Calu3 (cell line): ENCODE measurements around the gene PLXNA1. TPM values are rescaled to one million over a fixed set of nuclear protein-coding genes. Genes with fewer than 3 reads are reported as not detected.

Source experiments
- BruUV-seq: library from RNA; stranded (reverse); fragments of 400-500 nt; replicated peaks from 2 replicates; lab custom pipeline; 2021; lab: Mats Ljungman, UMichigan
- CTCF ChIA-PET: fragments of 300-600 bp; sonication (Branson Sonifier 250); formaldehyde crosslinking; loops from one replicate; lab custom pipeline; 2022; ENCODE audit warnings: antibody characterized with exemption; lab: Charles Lee
- DNase-seq: peaks from one replicate; pipeline ENCODE4 v3.0.0; 2022
- H3K27ac Mint-ChIP-seq: one replicate; pipeline ENCODE4 v1.8.0; 2022; ENCODE audit warnings: mixed read lengths; ENCODE audit not compliant: unreplicated experiment
- H3K27me3 Mint-ChIP-seq: one replicate; pipeline ENCODE4 v1.8.0; 2022; ENCODE audit warnings: mixed read lengths; ENCODE audit not compliant: unreplicated experiment
- H3K36me3 Mint-ChIP-seq: one replicate; pipeline ENCODE4 v1.8.0; 2022; ENCODE audit warnings: mild to moderate bottlenecking, moderate library complexity, mixed read lengths; ENCODE audit not compliant: insufficient read depth, unreplicated experiment
- H3K4me1 Mint-ChIP-seq: one replicate; pipeline ENCODE4 v1.8.0; 2022; ENCODE audit warnings: mild to moderate bottlenecking, low read depth, mixed read lengths; ENCODE audit not compliant: unreplicated experiment
- H3K4me3 Mint-ChIP-seq: one replicate; pipeline ENCODE4 v1.8.0; 2022; ENCODE audit warnings: mild to moderate bottlenecking, low read depth, moderate library complexity, mixed read lengths; ENCODE audit not compliant: unreplicated experiment
- H3K9me3 Mint-ChIP-seq: one replicate; pipeline ENCODE4 v1.8.0; 2022; ENCODE audit warnings: low read depth, mixed read lengths; ENCODE audit not compliant: unreplicated experiment
- CTCF ChIP-seq: fragments of 200-600 bp; IDR thresholded peaks from one replicate; pipeline ENCODE4 v1.8.0; 2022; ENCODE audit warnings: antibody characterized with exemption; ENCODE audit not compliant: unreplicated experiment
- intact Hi-C: fragments of 100-400 bp; cut with micrococcal nuclease; formaldehyde crosslinking; loops from one replicate; pipeline ENCODE4 v1.10.0; 2022; ENCODE audit not compliant: unreplicated experiment
- total RNA-seq: library from RNA; stranded (reverse); gene quantifications from 2 replicates; pipeline ENCODE4 v1.2.3, GENCODE V29; 2022

The PLXNA1 gene
- total RNA-seq, 1 experiment from 2014 or later: 84.3 TPM

DNA sequence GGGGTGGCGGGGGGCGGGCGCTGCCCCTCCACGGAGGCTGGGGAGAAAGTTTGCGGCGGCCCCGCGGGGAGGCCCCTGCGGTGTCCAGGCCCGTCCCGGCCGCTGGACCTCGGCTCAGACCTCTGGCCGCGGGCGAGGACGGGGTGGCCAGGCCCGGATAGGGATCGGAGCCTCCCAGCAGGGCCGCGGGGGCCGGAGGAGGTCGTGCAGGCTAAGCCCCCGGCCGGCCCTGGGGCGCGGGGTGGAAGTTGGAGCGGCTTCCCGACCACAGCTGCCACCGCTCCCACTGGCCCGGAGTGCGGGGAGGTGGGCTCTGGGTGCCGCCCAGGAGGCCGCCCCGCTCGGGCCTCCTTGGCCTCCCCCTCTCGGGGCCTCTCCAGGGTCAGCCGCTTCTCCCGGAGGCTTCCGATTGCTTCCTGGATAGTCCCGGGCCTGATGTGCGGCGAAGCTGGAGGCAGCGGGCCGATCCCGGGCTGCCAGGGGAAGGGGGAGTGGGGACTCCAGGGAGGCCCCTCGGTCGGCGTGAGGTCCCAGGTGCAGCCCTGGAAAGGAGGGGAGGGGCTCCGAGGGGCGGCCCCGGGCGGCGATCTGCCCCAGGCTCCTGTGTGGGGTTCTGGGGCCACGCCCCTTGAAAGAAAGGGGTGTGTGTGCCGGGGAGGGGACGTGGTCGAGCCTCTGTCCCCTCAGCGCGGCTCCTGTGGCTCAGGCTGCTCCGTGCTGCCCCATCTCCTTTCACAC lies 907 bp downstream of the PLXNA1 start:
- TF ChIP-seq CTCF: no peak
- peak overlapping the region; percentile 69 for H3K4me3 Mint-ChIP-seq
- intact Hi-C loops: loop anchor here (5.0 to 10.0 kb wide), 3 partner anchors 191 to 473 kb away; no protein-coding TSS in a partner anchor
- H3K36me3 Mint-ChIP-seq: peaks cover 46% of the 10 kb centered on the region
- peak; percentile 59 for DNase-seq
- peaks cover 25% of the 10 kb centered on the region for H3K4me1 Mint-ChIP-seq
- H3K27ac Mint-ChIP-seq: no peak overlapping the region
- CTCF ChIA-PET: interaction anchor here (1.5 to 3.3 kb wide), 2 partner anchors 320 to 472 kb away, joined by 6 to 17 read pairs; no protein-coding TSS in a partner anchor
- H3K27me3 Mint-ChIP-seq: peaks cover 20% of the 10 kb centered on the region
- H3K9me3 Mint-ChIP-seq: no peaks in the 10 kb centered on the region
- BruUV-seq: no TSS peak

DNA sequence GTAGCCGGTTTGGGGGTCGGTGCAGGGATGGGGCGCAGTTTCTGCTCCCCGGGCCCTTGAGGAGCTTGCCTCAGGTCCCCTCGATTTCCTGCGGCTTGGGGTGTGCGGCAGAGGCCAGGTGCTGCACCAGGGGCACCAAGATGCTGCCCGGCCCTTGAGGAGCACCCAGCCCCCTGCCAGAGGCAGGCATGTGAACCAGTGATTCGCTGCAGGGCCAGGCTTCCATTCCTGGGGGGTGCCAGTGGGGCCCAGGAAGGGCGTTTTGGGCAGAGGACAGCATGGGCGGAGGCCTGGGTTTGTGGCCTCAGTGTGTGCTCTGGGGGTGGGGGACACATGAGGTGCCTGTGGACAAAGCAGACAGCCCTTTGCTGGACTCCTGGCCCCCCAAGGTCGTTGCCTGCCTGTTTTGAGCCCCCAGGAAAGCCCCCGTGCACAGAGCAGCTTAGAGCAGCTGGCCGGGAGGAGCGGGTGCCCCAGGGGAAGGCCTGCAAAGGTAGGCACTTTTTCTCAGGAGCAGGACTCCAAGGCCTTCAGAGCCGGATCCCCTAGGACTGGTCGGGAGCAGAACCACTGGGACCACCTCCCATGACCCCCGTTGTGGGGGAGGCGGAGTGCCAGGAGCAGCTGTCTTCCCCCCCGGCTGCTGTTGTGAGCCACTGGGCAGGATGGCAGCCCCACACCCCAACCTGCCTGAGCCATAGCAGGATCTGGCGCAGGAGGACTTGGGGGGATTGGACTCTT lies 1.6 kb downstream of the PLXNA1 start:
- BruUV-seq: TSS peak; percentile 39
- Mint-ChIP-seq H3K27me3 (peaks cover 12% of the 10 kb centered on the region), H3K4me1 (peaks cover 21% of the 10 kb centered on the region), H3K9me3 (no peaks in the 10 kb centered on the region), H3K4me3 (peak overlapping the region; percentile 69), H3K27ac (no peak overlapping the region), H3K36me3 (peaks cover 51% of the 10 kb centered on the region)
- TF ChIP-seq CTCF: no peak
- DNase-seq: no peak
- CTCF ChIA-PET: interaction anchor here (1.5 kb wide), 1 partner anchor 320 kb away, joined by 6 read pairs; no protein-coding TSS in a partner anchor
- intact Hi-C loops: loop anchor here (5.0 to 10.0 kb wide), 3 partner anchors 190 to 473 kb away; no protein-coding TSS in a partner anchor

GRCh38 chr3:126985132-126985985 lies 2.4 kb downstream of the PLXNA1 start:
- no peak overlapping the region for H3K27ac Mint-ChIP-seq
- H3K4me1 Mint-ChIP-seq: peaks cover 14% of the 10 kb centered on the region
- no TSS peak for BruUV-seq
- CTCF ChIA-PET: interaction anchor here (0.6 to 1.4 kb wide), 3 partner anchors 13 to 413 kb away, joined by 3 to 5 read pairs (median 3); no protein-coding TSS in a partner anchor
- H3K27me3 Mint-ChIP-seq: peaks cover 4% of the 10 kb centered on the region
- TF ChIP-seq CTCF: no peak
- intact Hi-C loops: loop anchor here (10.0 kb wide), 1 partner anchor 189 kb away; no protein-coding TSS in a partner anchor
- no peaks in the 10 kb centered on the region for H3K9me3 Mint-ChIP-seq
- peaks cover 46% of the 10 kb centered on the region for H3K36me3 Mint-ChIP-seq
- peak overlapping the region; percentile 69 for H3K4me3 Mint-ChIP-seq
- DNase-seq: no peak

DNA sequence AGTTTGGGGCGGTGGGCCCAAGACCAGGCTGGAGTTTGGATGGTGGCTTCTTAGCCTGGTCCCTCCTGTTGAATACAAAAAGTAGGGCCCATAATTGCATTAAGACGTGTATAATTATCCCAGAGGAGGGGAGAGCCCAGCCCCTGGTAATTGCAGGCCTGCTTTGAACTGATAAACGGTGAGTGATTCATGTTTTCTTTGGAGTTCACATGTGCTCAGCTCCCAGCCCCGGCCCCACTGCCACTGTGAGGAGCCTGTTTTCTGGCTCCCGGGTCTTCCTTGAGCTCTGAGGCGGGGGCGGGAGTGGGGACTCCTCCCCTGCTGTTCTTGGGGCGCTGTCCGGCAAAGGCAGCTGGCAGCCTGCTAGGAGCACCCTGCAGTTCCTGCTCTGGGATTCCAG lies 3.1 kb downstream of the PLXNA1 start:
- CTCF ChIA-PET: interaction anchor here (0.9 to 1.4 kb wide), 2 partner anchors 13 to 231 kb away, joined by 3 to 5 read pairs; no protein-coding TSS in a partner anchor
- intact Hi-C loops: loop anchor here (10.0 kb wide), 1 partner anchor 189 kb away; no protein-coding TSS in a partner anchor

More for the DNA sequence above, 3.1 kb downstream of the PLXNA1 start:
- H3K27ac Mint-ChIP-seq: no peak overlapping the region
- H3K36me3 Mint-ChIP-seq: peaks cover 48% of the 10 kb centered on the region
- H3K4me3 Mint-ChIP-seq: no peak overlapping the region
- peaks cover 14% of the 10 kb centered on the region for H3K4me1 Mint-ChIP-seq
- TF ChIP-seq CTCF: no peak
- no TSS peak for BruUV-seq
- H3K9me3 Mint-ChIP-seq: no peaks in the 10 kb centered on the region
- no peak for DNase-seq
- H3K27me3 Mint-ChIP-seq: no peaks in the 10 kb centered on the region
